G401.6 (cell line): ENCODE data around the gene C1orf52.

Experiments used
- FAIRE-seq: peaks from 2 replicates; lab custom pipeline; 2012; peaks lifted over from hg19 to GRCh38; lab: Jason Lieb, UNC

The C1orf52 gene

DNA sequence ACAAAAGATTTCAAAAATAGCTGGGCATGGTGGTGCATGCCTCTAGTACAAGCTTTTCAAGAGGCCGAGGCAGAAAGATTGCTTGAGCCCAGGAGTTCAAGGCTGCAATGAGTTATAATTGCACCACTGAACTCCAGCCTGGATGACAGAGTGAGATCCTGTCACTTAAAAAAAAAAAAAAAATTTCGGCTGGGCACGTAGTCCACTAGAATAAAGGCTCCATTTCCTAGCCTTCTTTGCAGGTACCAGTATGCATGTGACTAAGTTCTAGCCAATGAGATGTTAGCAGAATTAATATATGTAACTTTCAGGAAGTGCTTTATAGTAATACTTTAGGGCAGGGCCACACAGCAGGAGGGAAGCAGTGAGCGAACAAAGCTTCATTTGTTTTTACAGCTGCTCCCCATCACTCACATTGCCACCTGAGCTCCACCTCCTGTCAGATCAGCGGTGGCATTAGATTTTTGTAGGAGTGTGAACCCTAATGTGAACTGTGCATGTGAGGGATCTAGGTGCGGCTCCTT, 29.8 kb downstream of the C1orf52 start:
- FAIRE-seq = no peak

DNA sequence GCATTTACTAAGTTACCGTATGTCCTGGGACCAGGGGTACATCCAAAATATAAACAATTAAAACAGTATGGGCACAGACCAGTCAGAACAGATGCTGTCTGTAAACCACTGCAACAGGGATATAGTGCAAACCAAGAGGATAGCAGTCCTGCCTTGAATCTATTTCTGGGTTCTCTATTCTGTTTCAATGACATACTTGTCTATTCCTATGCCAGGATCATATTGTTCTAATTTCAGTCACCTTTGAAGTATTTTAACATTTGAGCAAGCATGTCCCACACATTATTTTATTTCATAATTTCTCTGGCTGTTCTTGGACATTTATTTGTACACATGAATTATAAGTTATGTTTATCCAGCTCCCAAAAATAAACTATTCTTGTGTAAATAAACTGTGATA, 30.5 kb downstream of the C1orf52 start:
- no peak for FAIRE-seq

DNA sequence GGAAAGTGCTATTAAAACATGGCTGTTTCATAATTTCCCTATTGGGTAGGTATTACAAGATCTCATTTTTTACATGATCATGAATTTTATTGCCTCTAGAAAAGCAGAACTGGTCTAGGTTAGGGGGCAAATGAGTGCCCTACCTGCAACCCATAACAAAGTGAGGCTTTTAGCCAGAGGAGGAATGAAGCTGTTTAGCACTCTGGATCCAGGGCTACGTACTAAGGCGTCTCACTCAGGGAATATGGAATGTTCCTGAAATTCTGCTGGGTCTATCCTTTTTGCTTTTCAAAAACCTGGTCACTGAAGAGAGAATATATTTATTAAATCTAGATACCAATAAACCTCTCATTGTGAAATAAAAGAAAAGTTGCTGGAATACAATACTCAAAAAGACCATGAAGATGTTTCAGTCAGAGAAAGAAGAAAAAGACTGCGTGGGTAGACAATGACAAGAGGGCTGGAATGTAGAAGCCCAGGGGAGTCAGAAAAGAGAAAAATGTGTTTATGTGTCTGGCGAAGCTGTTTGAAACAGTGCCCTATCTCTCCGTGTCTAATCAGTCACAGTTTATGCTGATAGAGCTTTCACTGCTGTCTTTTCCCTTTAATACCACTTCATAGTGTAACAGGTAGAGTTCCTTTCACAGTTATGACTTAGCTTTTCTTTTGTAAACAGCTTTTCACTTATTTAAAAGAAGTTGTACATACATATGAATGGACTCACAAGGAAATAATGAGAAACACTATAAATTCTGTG, 33.7 kb downstream of the C1orf52 start:
- FAIRE-seq = no peak

DNA sequence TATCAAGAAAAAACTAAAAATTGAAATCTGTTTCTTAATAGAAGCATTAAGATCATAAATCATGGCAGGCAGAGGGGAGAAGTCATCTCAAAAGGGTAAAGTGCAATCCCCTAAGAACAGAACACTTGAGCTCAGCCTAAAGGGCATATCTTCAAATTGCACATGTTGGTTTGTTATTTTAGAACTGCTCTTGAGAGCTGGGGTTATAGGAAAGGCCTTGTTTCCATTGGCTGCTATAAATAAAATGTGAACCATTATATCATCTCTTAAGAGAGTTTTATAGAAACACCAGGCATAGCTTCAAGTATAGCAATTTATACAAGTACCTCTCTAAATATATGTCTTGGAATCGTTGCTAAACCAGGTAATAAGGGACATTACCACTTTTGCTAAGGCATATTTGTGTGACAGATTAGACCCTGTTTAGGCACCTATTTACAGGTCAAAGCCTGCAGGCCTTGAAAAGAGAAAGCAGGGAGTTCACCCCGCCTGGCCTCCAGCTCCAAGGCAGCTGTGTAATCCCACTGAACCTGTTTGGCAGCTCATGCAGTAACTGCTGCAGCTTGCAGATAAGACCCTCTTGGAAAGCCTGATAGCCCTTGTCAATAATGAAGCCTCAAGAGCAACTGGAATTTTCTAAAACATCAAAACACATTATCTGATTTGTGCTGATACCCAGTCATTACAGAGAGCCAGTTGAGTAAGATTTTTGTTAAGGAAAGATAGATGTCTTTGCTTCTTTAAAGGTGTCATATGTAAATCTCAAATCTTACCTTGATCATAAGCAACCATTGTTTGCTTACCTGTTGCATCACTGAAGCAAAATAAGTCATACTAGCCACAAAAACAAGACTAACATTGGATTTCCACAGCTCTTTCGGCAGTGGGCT, 34.5 kb downstream of the C1orf52 start:
- no peak for FAIRE-seq

DNA sequence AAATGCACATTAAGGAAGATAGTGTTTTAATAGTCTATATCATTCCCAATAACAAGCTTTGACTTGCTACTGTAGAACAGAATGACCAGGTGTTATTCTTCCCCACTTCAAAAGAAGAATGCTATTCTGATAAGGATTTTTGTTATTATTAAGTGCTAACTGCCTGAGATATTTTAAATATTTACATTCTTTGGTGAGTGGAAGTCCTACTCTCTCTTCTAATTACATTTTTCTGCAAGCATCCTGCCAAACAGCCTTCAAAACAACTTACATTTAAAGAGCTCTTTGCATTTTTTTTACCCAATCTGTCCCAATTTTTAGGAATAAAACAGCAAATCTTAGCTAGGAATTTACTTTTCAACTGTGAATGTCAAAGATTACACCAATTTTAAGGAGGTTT, 35.2 kb downstream of the C1orf52 start:
- FAIRE-seq = no peak

DNA sequence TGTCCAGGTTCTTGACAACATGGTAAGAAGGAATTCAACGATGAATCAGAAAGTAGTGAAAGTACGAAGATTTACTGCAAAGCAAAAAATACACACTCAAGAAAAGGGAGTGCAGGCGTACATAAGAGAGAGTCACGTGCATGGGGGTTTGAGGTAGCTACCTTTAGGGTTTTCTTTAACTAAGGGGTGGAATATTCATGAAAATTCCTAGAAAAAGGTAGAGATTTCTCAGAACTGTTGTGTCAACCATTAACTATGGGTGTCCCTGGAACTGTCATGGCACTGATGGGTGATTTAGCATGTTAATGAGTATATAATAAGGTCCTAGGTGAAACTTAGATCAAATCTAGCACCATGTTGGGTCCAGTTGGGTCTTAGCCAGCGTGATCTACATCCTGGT, 36.1 kb downstream of the C1orf52 start:
- no peak for FAIRE-seq

- FAIRE-seq = no peak
Observed at GRCh38 chr1:85220756-85221201, 38.7 kb downstream of the C1orf52 start.

DNA sequence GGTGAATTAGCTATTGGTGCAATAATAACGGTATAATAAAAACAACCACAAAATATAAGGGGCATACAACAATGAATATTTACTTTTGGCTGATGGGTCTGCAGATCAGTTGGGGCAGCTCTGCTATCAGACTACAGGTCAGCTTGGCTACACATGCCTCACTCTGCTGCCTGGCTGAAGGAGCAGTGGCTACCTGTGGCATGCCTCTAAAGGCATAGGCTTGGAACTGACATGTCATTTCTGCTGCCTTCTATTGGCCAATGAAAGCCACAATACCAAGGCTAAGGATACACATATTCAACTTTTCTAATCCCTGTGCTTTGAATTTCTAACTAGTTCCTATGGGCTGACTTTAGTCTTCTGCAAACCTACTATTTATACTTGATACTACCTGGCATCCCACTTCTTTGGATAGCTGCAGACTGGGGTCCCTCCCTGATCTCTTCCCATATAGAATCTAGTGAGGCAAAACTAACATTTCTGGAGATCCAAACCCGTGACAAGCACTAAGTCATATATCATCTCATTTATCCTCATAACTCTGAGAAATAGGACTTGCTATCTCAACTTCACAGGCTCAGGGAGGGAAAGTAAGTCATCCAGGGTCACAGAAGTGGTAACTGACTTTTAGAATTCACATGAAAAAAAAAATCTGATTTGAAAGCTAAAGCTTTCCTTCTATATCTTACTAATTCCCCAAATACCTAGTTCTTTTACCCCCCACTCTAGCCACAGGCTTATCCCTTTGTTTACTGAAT, 39.4 kb downstream of the C1orf52 start:
- no peak for FAIRE-seq

DNA sequence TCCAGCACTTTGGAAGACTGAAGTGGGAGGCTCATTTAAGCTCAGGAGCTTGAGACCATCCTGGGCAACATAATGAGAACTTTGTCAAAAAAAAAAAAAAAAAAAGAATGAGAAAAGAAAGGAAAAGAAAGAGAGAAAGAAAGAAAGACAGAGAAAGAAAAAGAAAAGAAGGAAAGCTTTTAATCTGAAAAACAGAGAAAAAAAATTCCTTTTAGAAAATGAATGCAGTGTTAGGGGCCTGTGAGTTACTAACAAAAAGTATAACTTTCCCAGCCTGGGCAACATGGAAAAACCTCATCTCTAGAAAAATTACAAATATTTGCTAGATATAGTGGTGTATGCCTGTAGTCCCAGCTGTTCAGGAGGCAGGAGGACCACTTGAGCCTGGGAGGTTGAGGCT, 42.8 kb downstream of the C1orf52 start:
- FAIRE-seq = no peak

- no peak for FAIRE-seq
Observed at GRCh38 chr1:85214654-85215053, 44.8 kb downstream of the C1orf52 start.

- no peak for FAIRE-seq
Observed at GRCh38 chr1:85208488-85208887, 51.0 kb downstream of the C1orf52 start.

GRCh38 chr1:85203573-85204171, 55.8 kb downstream of the C1orf52 start:
- FAIRE-seq = no peak

DNA sequence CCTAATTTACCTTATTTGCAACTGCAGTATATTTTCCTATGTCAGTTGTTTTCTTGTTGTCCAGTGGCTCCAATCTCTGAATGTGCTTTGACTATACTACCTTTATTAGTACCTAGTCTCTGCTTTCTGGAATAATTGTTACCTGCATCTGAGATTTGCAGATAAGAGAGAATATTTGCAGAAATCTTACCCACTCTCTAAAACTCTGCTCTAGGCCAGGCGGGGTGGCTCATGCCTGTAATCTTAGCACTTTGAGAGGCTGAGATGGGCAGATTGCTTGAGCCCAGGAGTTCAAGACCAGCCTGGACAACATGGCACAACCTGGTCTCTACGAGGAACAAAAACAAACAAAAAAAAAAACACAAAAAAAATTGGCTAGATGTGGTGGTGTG, 56.6 kb downstream of the C1orf52 start:
- FAIRE-seq = no peak

DNA sequence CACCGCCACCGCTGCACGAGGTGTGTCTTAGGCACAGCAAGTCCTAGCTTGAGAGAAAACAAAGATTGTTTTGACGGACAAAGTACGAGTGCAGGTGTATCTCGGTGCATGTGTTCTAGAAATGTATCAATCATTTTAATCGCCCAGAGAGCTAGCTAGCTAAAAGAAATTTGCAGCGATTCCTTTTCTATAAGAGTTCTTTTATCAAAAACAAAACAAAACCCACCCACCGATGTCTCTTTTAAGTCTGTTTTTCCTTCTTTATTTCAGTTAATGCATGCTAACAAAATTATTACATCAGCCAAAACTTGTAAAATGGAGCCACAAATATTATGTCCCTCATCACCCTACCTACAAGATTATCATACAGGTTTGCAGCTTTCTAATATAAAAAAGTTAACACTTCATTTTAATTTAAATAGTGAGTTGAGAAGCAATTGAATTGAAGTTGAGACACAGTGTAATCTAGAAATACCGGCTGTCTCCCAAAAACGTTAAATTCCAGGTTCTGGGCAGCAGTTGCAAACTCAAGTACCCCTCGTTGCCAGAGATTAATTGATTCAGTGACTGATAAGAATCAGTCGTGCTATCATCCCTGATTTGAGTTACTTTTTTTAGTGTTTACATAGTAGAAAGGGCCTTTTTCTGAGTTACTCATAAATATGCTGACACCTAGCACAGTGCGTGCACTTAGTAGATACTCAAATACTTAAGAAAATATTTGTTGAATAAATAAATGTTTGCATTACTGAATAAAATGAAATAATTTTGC, 57.2 kb downstream of the C1orf52 start:
- FAIRE-seq = no peak

DNA sequence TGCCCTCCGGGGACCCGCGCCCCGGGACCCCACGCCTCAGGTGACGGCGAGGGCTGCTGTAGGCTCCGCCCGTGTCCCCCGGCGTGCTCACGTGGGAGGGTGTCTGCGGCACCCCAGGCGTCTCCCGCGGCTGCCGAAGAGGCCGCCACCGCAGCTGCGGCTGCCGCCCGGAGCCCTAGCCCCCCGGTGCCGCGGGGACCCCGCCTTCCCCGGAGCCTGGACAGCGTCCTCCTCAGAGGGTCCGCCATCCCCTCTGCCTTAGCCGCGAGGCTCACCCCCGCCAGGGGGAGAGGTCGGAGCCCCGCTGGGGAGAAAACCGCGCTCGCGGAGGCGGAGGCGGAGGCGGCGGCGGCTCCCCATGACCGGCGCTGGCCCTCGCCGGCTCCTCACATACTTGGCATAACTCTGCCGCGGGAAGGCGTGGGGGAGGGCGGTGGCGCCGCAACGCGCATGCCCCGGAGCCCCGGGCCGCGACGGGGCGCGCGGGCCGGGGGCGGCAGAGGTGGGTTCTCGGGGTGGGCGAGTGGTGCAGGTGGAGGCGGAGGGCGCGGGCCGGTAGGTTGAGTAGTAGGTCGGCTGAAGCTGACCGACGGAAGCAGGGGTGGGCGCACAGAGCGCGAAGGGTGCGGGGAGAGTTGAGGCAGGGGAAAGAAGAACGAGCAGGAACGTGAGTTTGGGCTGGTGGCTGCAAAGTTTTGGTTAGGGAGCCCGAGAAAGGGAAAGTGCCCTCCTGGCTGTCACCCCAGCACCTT, 57.9 kb downstream of the C1orf52 start:
- no peak for FAIRE-seq

GRCh38 chr1:85200463-85201339, 58.8 kb downstream of the C1orf52 start, which contains the start of gene SYDE2:
TSS of gene SYDE2 (minus strand) at chr1:85201016. CDS start at chr1:85200996, 20 bp downstream.
- FAIRE-seq = no peak
